Activated T-helper 1 cell treated with anti-CD3 and anti-CD28 coated beads, Interleukin-12 subunit alpha, Interleukin-12 subunit beta, Interleukin-2, Interleukin-4 antibody, amounts not matched to agents 30 ng/mL and 10 ng/mL and 1 ng/mL, durations not matched to agents 14 hours and 24 hours and 36 hours (primary cell): Measurements from ENCODE around the gene HSPA1L. TPM values are rescaled to one million over a fixed set of nuclear protein-coding genes. Genes with fewer than 3 reads are reported as not detected.

Experiments used
- DNase-seq: peaks from one replicate; pipeline ENCODE4 v3.0.0; 2021; ENCODE audit warnings: low spot score
- H3K27ac Mint-ChIP-seq: one replicate; pipeline ENCODE4 v1.8.0; 2021; ENCODE audit warnings: mild to moderate bottlenecking, mixed read lengths
- H3K27me3 Mint-ChIP-seq: one replicate; pipeline ENCODE4 v1.8.0; 2022; ENCODE audit warnings: mild to moderate bottlenecking, moderate library complexity, mixed read lengths; ENCODE audit not compliant: insufficient read depth
- H3K36me3 Mint-ChIP-seq: one replicate; pipeline ENCODE4 v1.8.0; 2021; ENCODE audit warnings: low read depth, mixed read lengths
- H3K4me1 Mint-ChIP-seq: one replicate; pipeline ENCODE4 v1.8.0; 2021; ENCODE audit warnings: low read depth, mixed read lengths
- H3K4me3 Mint-ChIP-seq: one replicate; pipeline ENCODE4 v1.8.0; 2021; ENCODE audit warnings: mild to moderate bottlenecking, moderate library complexity, mixed read lengths
- H3K9me3 Mint-ChIP-seq: one replicate; pipeline ENCODE4 v1.8.0; 2021; ENCODE audit warnings: mixed read lengths
- intact Hi-C: fragments of 100-400 bp; cut with micrococcal nuclease; formaldehyde crosslinking; loops from one replicate; pipeline ENCODE4 v1.15.1; 2024
- total RNA-seq: library from RNA; stranded (reverse); gene quantifications from 2 replicates; pipeline ENCODE4 v1.2.3, GENCODE V29; 2022

Gene HSPA1L
- total RNA-seq, 1 donor from 2014 or later: 2.2 TPM

DNA sequence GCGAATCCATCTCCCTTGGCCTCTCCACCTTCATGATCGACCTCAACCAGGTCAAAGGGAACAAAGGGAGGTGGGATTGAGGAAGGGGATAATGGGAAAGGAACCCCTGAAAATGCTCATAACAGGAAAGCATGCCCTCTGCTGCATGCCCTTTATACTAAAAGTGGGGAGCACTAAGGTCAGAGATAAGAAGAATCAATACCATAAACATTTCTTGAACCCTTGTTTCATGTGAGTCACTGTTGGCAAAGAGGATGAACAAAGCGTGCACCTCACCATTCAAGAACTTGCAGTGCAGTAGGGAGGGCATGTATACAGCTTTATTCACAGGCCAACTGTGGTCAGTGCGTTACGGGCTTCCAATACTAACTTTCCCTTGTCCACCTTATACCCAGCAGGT is 54.3 kb downstream of the HSPA1L start:
- Mint-ChIP-seq H3K27ac (no peak overlapping the region), H3K36me3 (peaks cover 30% of the 10 kb centered on the region), H3K4me3 (no peak overlapping the region), H3K27me3 (no peaks in the 10 kb centered on the region), H3K9me3 (no peaks in the 10 kb centered on the region), H3K4me1 (no peaks in the 10 kb centered on the region)
- intact Hi-C loops: no loop called here
- no peak for DNase-seq

Other genes starting within 250 kb of the HSPA1L start
- 1,021 and 1,078 TPM in 2 replicates for gene LTA, start 243.0 kb downstream of the HSPA1L start, total RNA-seq
- 427 and 430 TPM in 2 replicates for gene TNF, start 239.7 kb downstream of the HSPA1L start, total RNA-seq
- 270 and 277 TPM in 2 replicates for gene LTB, start 232.9 kb downstream of the HSPA1L start, total RNA-seq
- gene LST1, start 229.0 kb downstream of the HSPA1L start, total RNA-seq: 63.0 and 66.6 TPM in 2 replicates
- 19.1 and 20.3 TPM in 2 replicates for gene NCR3, start 222.3 kb downstream of the HSPA1L start, total RNA-seq
- 55.5 and 61.5 TPM in 2 replicates for gene AIF1, start 200.0 kb downstream of the HSPA1L start, total RNA-seq
- gene PRRC2A, start 194.6 kb downstream of the HSPA1L start, total RNA-seq: 281 and 283 TPM in 2 replicates
- 319 and 323 TPM in 2 replicates for gene BAG6, start 162.6 kb downstream of the HSPA1L start, total RNA-seq
- gene APOM, start 159.4 kb downstream of the HSPA1L start, total RNA-seq: 1.8 and 3.7 TPM in 2 replicates
- 18.1 and 19.1 TPM in 2 replicates for gene C6orf47, start 154.5 kb downstream of the HSPA1L start, total RNA-seq
- gene GPANK1, start 150.3 kb downstream of the HSPA1L start, total RNA-seq: 34.8 and 37.2 TPM in 2 replicates
- 302 and 308 TPM in 2 replicates for gene CSNK2B, start 149.2 kb downstream of the HSPA1L start, total RNA-seq
- 29.5 and 35.1 TPM in 2 replicates for gene LY6G5B, start 145.3 kb downstream of the HSPA1L start, total RNA-seq
- 4.7 and 4.9 TPM in 2 replicates for gene LY6G5C, start 134.2 kb downstream of the HSPA1L start, total RNA-seq
- gene ABHD16A, start 112.0 kb downstream of the HSPA1L start, total RNA-seq: 45.7 and 46.5 TPM in 2 replicates
- not detected in 2 replicates for gene LY6G6F, start 108.4 kb downstream of the HSPA1L start, total RNA-seq
- gene LY6G6D, start 99.9 kb downstream of the HSPA1L start, total RNA-seq: not detected in 2 replicates
- not detected in 2 replicates for gene LY6G6C, start 93.5 kb downstream of the HSPA1L start, total RNA-seq
- not detected in 2 replicates for gene MPIG6B, start 91.9 kb downstream of the HSPA1L start, total RNA-seq
- 4.9 and 5.7 TPM in 2 replicates for gene DDAH2, start 86.0 kb downstream of the HSPA1L start, total RNA-seq
- gene CLIC1, start 78.8 kb downstream of the HSPA1L start, total RNA-seq: 398 and 399 TPM in 2 replicates
- 80.5 and 83.4 TPM in 2 replicates for gene MSH5, start 75.3 kb downstream of the HSPA1L start, total RNA-seq
- gene SAPCD1, start 52.6 kb downstream of the HSPA1L start, total RNA-seq: 16.7 and 17.0 TPM in 2 replicates
- 2.9 and 5.0 TPM in 2 replicates for gene VWA7, start 38.0 kb downstream of the HSPA1L start, total RNA-seq
- 150 and 161 TPM in 2 replicates for gene VARS1, start 19.5 kb downstream of the HSPA1L start, total RNA-seq
- gene LSM2, start 8.3 kb downstream of the HSPA1L start, total RNA-seq: 136 and 137 TPM in 2 replicates
- gene HSPA1A, start 260 bp upstream of the HSPA1L start, total RNA-seq: 173 and 175 TPM in 2 replicates
- 152 and 155 TPM in 2 replicates for gene HSPA1B, start 12.5 kb upstream of the HSPA1L start, total RNA-seq
- gene NEU1, start 47.5 kb upstream of the HSPA1L start, total RNA-seq: 22.1 and 24.3 TPM in 2 replicates
- gene SLC44A4, start 63.7 kb upstream of the HSPA1L start, total RNA-seq: 0.12 TPM in 1 of 2 replicates, not detected in the other
- gene EHMT2, start 82.4 kb upstream of the HSPA1L start, total RNA-seq: 75.9 and 80.4 TPM in 2 replicates
- 4.6 and 5.1 TPM in 2 replicates for gene ZBTB12, start 86.8 kb upstream of the HSPA1L start, total RNA-seq
- 0.88 and 1.6 TPM in 2 replicates for gene C2, start 112.4 kb upstream of the HSPA1L start, total RNA-seq
- gene CFB, start 130.8 kb upstream of the HSPA1L start, total RNA-seq: 0.21 TPM in 1 of 2 replicates, not detected in the other
- 92.3 and 97.7 TPM in 2 replicates for gene NELFE, start 143.7 kb upstream of the HSPA1L start, total RNA-seq
- gene SKIC2, start 143.9 kb upstream of the HSPA1L start, total RNA-seq: 85.8 and 101 TPM in 2 replicates
- 14.1 and 15.2 TPM in 2 replicates for gene DXO, start 156.9 kb upstream of the HSPA1L start, total RNA-seq
- 4.0 and 4.1 TPM in 2 replicates for gene C4A, start 166.8 kb upstream of the HSPA1L start, total RNA-seq
- 4.1 and 4.7 TPM in 2 replicates for gene C4B, start 199.5 kb upstream of the HSPA1L start, total RNA-seq
- 0.34 and 0.36 TPM in 2 replicates for gene CYP21A2, start 223.1 kb upstream of the HSPA1L start, total RNA-seq